ENCODE results near the gene PTPRE.

Gene PTPRE

DNA sequence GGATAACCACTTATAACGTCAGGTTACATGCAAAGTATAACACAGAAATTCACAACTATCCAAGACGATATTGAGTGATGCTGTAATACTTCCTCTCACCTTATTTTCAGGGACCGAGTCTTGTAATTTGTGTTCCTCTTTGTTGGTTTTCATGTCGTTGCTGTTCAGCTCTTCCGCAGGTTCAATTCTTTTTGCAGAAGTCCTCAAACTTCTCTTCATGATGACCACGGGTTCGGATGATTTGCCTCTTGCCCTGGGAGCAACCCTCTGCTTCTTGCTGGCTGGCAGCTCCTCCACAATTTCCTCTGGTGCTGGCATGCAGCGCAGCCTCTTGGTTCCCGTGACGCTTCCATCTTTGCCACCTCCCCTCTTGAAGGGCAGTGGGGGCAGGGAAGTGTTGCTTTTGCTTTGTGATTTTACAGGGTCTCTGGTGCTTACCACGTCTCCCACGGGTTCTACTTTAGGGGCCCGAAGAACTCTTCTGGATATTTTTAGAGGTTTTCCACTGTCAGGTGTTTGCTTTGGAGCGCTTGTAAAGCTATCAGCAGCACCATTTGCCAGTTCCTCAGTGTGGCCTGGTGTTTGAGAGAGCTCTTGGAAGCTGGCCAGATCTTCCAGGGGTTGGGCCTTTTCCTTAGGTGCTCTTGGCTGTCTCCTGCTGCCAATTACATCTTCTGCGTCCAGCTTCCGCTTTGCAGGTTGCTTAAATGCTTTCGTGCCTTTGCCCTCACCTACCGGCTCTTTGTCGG, 195.8 kb downstream of the PTPRE start:
- no peak for ATAC-seq

DNA sequence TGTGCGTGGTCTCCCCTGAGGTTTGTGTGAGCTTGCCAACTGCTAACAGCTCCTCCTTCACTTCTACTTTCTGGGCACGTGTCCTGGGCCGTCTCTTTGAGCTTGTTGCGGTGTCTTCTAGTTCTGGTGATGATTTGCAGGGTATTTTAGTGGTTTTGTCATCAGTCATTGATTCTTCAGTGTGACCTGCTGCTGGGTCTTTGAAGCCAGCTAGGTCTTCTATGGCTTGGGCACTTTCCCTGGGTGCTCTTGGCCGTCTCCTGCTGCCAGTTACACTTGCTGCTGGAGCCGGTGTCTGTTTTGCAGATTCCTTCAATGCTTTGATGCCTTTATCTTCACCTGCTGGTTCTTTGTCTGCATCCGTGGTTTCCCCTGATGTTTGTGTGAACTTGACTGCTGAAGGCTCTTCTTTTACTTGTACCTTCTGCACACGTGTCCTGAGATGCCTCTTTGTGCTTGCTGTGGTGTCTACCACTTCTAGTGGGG, 196.4 kb downstream of the PTPRE start:
- ATAC-seq = peak; percentile 67 to 73

DNA sequence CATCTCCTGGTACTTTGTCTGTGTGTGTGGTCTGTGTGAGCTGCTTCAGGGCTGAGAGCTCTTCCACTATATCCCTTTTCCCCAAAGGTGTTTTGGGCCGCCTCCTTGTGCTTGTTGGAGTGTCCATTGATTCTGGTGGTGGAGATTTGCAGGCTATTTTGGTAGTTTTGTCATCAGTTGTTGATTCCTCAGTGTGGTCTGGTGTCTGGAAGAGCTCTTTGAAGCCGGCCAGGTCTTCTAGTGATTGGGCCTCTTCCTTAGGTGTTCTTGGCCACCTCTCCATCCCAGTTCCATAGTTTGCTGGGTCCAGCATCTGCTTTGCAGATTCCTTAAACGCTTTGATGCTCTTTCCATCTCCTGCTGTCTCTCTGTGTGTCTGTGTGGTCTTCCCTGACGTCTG, 198.5 kb downstream of the PTPRE start:
- ATAC-seq = no peak

DNA sequence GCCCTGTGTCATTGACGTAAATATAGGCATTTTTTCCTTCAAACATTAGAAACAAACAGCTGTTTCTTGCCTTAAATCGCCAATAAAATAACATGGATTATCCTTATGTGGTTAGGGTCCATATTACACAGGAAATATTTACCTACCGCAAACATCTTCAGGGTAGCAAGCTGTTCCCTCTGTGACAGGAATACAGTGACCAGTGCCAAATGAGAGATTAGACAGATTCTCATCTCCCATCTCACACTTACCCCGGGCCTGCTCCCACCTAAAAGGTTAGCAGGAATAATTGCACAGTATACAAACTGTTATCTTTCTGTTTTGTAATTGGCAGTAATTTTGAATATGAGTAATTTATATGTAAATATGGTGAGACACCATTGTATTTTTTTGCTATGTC, 202.8 kb downstream of the PTPRE start:
- no peak for ATAC-seq

DNA sequence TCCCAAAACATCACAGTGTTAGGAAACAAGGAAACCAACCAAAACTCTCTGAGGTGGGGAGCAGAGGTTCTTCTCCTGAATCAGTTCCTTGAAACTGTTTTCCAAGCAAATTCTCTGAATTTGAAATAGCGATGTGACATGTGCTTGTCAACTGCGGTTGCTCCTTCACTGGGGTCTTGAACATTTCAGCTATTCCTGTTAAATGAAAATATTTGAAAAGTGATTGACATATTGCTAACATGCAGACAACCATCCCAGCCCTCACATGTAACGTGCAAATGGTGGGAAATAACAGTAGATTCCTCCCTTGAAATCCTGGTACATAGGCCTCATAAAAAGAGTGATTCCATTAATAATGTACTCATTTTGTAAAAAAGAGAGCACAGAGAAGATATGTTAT, 203.4 kb downstream of the PTPRE start:
- ATAC-seq = no peak

DNA sequence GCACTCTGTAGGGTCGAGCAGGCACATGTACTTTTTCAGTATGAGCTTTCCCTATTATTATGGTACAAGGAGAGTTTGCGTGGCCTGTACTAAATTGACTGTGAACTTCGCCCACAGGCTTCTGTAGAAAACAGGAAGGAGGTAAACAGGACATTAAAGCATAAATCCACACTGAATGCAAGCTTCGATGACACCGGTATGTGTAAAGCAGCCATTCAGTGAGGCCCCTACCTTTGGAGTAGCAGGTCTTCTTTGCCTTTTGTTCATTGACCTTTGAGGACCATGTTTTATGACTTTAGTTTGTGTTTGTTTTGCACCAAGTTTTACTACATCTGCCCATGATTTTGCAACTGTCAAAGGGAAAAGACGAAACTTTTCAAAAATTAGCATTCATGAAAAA, 204.8 kb downstream of the PTPRE start:
- ATAC-seq = no peak

DNA sequence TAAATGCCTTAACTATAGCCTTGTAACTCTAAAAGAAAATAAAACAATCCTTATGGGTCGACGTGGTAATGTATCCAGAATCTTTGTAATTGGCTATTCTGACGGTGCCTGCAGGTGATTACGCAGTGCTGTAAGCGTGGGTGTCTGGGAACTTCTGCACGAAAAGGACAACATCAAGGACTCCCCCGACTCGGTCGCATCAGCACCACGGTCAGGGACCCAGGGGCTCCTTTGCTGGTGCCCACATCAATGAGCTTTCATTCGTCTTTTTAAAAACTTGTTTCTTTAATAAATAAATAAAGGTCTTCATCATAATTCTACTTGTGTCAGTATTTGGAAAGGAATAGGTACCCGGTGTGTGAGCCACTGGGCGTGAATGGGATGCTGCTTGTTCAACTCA, 206.1 kb downstream of the PTPRE start:
- ATAC-seq = no peak

DNA sequence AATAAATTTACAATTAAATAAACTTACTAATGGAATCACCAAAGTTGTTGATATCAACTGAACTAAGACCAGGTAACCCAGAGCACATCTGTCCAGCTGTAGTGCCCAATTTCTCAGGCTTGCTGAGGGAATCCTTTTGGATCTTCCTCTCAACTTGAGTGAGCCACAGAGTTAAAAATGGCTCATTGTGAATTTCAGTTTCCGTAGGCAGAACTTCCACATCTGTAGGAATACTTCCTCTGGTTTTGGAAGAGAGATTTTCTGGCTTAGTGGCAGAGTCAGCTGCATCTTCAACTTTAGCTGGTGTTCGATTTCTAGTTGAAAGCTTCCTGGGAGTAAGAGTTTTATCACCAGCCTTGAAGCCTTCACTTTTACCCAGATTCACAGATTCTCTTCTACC, 208.0 kb downstream of the PTPRE start:
- ATAC-seq = no peak

DNA sequence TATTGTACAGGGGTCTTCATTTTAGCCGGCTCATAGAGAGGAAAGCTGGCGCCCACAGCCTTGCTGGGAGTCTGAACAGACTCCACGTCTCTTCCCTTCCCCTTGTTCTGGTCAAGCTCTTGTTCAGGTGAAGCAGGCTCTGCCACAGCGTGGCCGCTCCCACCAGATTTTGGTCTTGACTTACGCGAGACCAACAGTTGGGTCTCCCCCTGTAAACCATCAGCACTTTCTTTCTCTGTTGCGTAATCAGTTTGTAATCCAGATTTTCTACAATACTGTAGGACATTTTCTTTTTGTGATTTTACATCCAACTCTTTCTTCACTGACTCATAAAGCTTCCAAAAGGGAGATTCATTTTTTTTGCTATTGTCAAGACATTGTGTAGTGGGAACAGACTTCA, 208.5 kb downstream of the PTPRE start:
- no peak for ATAC-seq

DNA sequence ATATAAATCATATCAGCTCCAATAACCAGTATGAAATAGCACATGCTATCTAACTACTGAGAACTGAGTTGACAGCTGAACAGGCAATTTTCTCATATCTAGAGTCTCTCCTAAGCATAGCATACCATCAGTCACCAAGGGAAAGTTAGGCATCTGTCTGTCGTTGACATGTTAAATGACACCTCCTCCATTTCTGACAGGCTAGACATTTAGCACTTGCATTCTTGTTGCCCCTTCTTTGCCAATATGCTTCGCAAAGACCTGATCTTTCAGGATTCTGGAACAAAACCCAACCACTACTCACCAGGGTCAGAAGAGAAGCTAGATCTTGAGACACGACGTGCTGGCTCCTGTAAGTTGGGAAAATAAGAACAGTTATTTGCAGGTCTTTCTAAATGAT, 209.3 kb downstream of the PTPRE start:
- ATAC-seq = no peak

DNA sequence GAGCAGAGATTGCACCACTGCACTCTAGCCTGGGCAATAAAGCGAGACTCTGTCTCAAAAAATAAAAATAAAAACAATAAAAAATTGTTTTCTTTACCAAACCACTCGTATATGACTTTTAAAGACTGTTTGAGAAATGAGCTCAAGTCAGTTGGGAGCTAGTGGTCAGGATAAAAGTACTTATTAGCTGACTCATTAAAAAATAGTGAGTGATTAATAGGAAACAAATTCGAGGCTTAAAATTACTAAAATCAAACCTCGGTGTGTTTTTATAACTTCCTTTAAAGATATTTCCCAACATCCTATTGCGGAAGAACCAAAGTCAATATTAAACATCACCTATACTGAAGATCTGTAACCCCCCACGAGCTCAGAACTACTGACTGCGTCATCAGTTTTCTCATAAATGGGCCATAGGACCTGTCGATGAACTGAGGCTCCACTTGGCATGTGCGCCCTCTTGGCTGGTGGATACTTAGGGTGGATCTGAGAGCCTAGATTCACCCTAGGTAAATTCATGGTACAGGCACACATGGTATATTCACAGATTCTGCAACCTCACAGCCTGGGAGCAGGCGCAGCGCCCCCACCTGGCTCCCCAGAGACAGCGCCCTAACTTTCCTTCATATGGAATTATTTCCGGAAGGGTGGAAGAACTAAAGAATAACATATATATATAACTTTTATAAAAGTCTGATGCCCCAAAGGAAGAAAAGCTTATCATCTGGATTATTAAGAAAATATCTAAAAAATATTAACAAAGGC, 210.1 kb downstream of the PTPRE start:
- ATAC-seq = no peak

DNA sequence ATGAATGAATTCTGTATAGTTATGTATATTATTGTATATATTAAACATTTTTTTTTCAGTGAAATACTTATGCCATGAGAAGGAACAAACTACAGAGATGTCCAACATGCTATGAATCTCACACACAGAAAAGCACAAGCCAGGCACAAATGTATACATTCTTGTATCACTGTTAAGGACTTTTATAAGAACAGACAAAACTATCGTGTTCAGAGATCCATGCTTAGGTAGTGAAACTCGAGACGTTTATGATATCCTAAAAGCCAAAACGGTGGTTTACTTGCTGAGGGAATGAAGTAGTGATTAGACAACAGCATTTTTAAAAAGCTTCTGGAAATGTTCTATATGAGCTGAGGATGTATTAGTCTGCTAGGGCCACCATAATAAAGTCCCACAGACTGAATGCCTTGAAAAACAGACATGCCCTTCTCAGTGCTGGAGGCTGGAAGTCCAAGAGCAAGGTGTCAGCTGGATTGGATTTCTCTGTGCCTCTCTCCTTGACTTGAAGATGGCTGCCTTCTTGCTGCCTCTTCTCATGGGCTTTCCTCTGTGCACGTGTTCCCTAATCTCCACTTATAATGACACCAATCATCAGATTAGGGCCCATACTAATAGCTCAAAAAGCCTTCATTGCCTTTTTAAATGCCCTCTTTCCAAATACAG, 215.0 kb downstream of the PTPRE start:
- ATAC-seq = no peak

DNA sequence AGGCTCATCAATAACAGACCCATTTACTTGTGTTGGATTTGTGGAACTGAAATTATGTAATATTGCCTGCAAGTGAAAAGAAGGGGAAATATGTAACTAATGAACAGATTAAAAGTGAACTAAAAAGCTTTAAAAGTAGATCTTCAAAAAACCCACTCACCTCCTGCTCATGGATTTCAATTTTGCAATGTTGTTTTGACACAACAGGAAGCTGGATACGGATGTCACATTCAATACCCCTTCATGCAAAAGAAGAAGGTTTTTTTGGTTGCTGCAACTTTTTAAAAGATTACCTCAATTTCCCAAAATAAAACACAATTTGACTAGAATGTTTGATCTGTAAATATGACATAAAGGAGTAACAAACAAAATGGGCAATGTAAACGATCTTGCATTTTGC, 216.0 kb downstream of the PTPRE start:
- no peak for ATAC-seq

DNA sequence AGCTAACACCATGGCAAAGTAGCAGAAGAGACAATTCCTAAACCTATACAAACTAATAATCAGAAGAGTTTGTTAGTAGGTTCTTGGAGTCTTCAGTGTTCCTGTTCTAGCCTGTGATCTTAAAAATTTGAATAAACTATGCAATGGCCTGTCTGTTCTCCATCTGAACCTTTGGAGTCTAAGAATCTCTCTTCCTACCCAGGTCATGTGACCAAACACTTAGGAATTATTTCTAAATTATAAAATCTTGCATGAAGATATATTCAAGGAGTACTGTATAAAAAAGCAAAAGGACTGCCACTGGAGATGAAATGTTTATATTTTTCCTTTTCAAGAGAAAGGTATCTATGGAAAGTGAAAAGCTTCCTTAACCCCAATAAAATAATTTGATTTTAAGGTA, 216.9 kb downstream of the PTPRE start:
- ATAC-seq = no peak

DNA sequence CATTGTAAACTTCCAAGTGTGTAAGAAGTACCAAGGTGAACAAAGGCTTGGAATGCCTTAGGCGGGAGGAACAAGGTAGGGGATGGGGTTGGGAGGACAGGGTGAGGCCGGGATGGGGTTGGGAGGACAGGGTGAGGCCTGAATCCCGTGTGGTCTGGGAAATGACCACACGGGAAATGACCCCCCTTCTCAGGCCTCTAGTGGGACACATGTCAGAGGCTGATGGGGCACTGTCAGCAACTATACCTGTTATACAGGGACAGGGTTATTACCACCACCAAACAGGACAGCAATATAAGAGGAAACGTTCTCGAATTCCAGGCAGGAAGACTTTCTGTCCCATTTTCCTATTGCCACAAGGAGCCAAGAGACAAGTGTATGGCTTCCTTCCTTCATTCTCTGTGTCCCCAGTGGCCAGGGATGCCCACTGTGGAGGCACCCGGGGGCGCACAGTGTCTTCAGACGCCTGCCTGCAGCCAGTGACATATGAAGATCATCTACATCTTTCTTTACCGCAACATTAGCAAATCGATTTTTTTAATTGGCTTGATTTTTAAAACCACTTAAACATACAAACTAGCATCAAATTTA, 218.0 kb downstream of the PTPRE start:
- ATAC-seq = no peak

DNA sequence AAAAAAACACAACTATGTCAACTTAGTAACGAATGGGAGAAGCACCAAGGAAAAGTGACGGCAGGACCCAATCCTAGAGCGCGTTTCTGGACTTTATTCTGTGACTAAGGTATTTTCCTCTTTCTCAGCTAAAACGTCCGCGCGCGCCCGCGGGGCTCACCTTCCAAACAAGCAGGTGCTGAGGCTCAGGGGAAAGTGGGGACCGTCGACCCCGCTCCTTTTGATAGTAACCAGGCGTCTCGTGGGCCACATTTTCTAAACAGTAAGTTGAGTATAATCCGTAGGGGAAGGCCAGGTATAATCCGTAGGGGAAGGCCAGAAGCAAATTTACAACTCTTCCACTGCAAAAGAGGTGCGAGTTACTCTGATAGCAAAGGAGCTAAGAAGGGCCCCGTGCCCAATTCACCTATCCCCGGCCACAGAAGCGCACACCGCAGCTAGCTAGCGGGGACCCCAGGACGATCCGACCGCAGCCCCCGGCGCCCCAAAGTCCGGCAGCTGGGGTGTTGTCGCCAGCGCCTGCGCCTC, 218.6 kb downstream of the PTPRE start:
- ATAC-seq = no peak

DNA sequence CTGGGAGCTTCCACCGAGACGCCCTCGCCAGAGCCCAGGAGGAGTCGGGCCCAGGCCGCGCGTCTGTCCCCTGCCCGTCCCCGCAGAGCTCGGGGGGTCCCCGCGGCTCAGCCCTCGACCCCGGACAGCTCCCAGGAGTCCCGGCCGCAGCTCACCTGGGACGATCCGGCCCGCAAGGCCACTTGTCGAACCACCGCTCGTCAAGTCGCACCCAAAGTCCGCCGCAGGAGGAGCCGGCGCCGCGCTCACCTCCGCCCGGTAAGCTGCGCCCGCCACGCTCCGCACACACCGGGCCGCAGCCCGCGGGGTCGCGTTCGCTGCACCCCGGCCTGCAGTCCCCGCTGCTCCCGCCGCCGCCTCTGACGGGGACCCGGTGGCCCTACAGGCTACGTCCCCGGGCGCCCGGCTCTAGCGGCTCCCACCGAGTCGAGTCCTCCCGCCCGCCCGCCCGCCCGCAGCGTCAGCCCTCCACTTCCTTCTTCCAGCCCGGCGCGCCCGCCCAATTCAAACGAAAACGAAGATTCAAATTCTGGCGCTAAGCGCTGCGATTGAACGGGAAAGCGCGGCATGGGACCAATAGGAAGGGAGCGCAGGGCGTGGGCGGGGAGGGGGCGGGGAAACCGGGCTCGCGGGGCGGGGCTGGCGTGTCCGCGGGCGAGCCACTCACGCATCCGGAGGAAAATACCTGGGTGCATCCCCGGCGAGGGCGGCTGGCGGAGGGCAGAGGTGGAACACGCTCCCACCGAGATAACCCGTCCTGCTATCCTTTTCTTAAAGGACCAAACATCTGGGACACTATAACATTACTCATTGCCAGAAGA, 219.3 kb downstream of the PTPRE start, which contains the start of gene MKI67:
MKI67 (minus strand) TSS at position 480 of the 821 bp plus-strand sequence. CDS start 756 bp downstream, outside the sequence.
- peak; percentile 85 to 89 for ATAC-seq

DNA sequence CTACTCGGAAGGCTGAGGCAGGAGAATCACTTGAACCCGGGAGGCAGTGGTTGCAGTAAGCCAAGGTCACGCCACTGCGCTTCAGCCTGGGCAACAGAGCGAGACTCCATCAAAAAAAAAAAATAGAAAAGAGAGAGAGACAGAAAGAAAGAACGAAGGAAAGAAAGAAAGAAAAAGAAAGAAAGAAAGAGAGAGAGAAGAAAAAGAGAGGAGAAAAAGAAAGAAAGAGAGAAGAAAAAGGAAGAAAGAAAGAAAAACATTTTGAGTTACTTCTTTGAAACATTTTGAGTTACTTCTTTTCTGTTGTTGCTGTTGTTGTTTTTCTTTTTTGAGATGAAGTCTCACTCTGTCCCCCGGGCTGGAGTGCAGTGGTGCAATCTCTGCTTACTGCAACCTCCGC, 221.7 kb downstream of the PTPRE start:
- no peak for ATAC-seq

DNA sequence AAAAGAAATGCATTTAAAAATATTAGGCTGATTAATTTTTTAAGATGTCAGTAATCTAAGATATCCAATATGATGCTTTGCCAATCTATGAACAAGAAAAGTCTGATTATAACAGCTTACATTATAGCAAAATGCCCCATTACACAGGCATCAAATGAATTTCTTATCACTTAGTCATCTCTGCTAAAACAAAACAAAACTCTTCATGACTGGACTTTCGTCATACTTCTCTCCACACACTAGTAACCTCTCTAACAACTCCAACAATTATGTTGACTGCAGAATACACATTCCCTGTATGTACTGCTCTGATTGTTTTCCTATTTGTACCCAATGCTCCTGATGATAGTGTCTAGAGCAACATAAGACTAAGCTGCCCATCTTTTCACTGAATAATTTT, 223.1 kb downstream of the PTPRE start:
- no peak for ATAC-seq
